GM19099 (cell line): ENCODE data around the gene GTF2A2.

Source experiments
- POLR2A ChIP-seq: IDR thresholded peaks from 3 replicates; pipeline ENCODE4 v1.6.1; 2011; ENCODE audit warnings: low read depth; ENCODE audit not compliant: insufficient read length; ENCODE audit errors: extremely low read depth

The GTF2A2 gene

DNA sequence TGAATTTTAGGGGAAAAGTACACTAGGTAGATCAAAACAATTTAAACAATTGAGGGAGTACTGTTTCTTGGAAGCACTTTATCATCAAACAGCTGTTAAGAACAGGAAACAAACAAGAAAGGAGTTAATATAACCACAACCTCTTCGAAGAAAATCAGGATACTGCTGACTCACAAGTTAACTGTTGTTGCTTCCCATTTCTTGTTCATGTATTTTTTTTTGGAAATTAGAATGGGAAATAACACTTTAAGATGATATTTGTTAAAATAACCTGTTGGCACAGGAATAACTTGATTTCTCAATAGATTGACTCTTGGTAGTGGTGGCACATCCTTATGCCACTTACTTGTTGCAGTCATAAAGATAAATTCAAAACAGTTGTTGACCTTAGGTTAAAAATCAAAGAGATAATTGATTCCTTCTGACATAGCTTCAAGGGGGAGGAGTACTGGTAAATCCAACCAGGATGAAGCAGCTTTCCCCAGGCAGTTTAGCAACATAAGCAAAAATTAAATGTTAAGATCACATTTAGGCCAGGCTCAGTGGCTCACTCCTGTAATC lies 28.5 kb upstream of the GTF2A2 start:
- no peak for TF ChIP-seq POLR2A

- no peak for TF ChIP-seq POLR2A
Measured at GRCh38 chr15:59680870-59681269, 23.6 kb upstream of the GTF2A2 start.

- TF ChIP-seq POLR2A: no peak
Measured at GRCh38 chr15:59680346-59680745, 23.0 kb upstream of the GTF2A2 start.

- no peak for TF ChIP-seq POLR2A
Measured at GRCh38 chr15:59678620-59679019, 21.3 kb upstream of the GTF2A2 start.

GRCh38 chr15:59678172-59678571 lies 20.9 kb upstream of the GTF2A2 start:
- no peak for TF ChIP-seq POLR2A

GRCh38 chr15:59676565-59676964 lies 19.2 kb upstream of the GTF2A2 start:
- no peak for TF ChIP-seq POLR2A

GRCh38 chr15:59674361-59674877 lies 17.1 kb upstream of the GTF2A2 start:
- no peak for TF ChIP-seq POLR2A

GRCh38 chr15:59668556-59668955 lies 11.2 kb upstream of the GTF2A2 start:
- TF ChIP-seq POLR2A: no peak

GRCh38 chr15:59662260-59662659 lies 4.9 kb upstream of the GTF2A2 start:
- no peak for TF ChIP-seq POLR2A

- TF ChIP-seq POLR2A: no peak
Measured at GRCh38 chr15:59659366-59659765, 2.1 kb upstream of the GTF2A2 start.

GRCh38 chr15:59657635-59658125 lies 365 bp upstream of the GTF2A2 start:
- no peak for TF ChIP-seq POLR2A

- TF ChIP-seq POLR2A: no peak
Measured at GRCh38 chr15:59654046-59654445, 3.3 kb downstream of the GTF2A2 start.

- TF ChIP-seq POLR2A: no peak
Measured at GRCh38 chr15:59649603-59650002, 7.7 kb downstream of the GTF2A2 start.

DNA sequence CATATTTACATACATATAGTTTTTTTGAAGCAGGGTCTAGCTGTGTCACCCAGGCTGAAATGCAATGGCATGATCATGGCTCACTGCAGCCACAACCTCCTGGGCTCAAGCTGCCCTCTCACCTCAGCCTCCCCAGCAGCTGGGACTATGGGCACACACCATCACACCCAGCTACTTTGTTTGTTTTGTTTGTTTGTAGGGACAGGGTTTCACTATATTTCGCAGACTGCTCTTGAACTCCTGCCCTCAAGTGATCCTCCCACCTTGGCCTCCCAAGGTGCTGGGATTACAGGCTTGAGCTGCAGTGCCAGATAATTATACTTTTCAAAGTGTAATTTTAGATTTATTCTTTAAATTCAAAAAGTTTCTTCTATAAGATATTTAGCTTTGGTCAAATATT lies 10.2 kb downstream of the GTF2A2 start:
- TF ChIP-seq POLR2A: no peak

DNA sequence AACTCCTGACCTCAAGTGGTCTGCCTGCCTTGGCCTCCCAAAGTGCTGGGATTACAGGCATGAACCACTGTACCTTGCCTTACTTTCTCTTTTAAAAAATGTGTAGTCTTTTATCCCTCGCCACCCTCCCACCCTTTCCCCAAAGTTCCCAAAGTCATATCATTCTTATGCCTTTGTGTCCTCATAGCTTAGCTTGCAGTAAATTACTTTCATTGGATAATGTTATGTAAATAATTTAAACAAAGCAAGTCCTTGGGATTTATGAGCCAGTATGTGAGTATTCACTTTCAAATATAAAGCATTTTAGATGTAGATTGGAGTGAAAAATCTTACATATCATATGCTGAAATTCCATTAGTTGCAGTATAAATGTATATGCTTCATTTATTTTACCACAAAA lies 11.0 kb downstream of the GTF2A2 start:
- no peak for TF ChIP-seq POLR2A

DNA sequence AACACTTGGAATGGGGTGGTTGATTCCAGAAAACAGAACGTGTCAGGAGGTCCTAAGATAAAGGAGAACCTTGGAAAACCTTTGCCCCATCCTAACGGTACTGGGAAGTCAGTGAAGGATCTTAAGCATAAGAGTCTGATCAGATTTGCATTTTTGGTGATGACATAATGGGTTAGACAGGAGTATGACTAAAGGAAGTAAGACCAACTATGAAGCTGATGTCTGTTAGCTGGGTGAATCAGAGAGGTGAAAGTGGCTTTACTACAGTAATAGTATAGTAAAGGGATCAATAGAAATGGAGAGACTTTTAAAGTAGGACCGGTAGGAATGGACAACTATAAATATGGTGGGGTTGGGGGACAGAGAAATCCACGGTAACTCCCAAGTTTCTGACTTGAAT lies 12.6 kb downstream of the GTF2A2 start:
- no peak for TF ChIP-seq POLR2A

GRCh38 chr15:59642351-59642750 lies 15.0 kb downstream of the GTF2A2 start:
- TF ChIP-seq POLR2A: no peak

DNA sequence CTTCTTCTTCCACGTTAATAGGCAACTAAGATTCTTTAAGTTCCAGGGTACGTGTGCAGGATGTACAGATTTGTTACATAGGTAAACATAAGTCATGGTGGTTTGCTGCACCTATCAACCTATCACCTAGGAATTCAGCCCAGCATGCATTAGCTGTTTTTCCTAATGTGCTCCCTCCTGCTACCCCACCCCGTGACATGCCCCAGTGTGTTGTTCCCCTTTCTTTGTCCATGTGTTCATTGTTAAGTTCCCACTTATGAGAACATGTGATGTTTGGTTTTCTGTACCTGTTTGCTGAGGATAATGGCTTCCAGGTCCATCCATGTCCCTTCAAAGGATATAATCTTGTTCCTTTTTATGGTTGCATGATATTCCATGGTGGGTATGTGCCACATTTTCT lies 21.1 kb downstream of the GTF2A2 start:
- TF ChIP-seq POLR2A: no peak

GRCh38 chr15:59632714-59633113 lies 24.6 kb downstream of the GTF2A2 start:
- TF ChIP-seq POLR2A: no peak
